Peyer's patch (tissue), 4 donors: Measurements from ENCODE around the gene KDM6B. TPM values are rescaled to one million over a fixed set of nuclear protein-coding genes. Genes with fewer than 3 reads are reported as not detected.

ENCODE experiments used
- DNase-seq, 3 donors: peaks; one replicate each; pipeline ENCODE4 v3.0.0-alpha.2; 2017 to 2019
- H3K27ac ChIP-seq, 4 donors: fragments of 200-600 bp; sonication (generic); one replicate each; pipeline ENCODE4 v1.5.1; 2016 to 2019
- H3K27me3 ChIP-seq, 2 donors: fragments of 200-600 bp; sonication (generic); one replicate each; pipeline ENCODE4 v1.5.1; 2019
- H3K36me3 ChIP-seq, 3 donors: fragments of 200-600 bp; sonication (generic); one replicate each; pipeline ENCODE4 v1.5.1; 2016 to 2019
- H3K4me1 ChIP-seq, 4 donors: fragments of 200-600 bp; sonication (generic); one replicate each; pipeline ENCODE4 v1.5.1; 2016 to 2019
- H3K4me3 ChIP-seq, 4 donors: fragments of 200-600 bp; sonication (generic); 1 replicate in 3 of 4; 2 replicates in 1 of 4; pipeline ENCODE4 v1.5.1; 2016 to 2019; ENCODE audit warnings: mild to moderate bottlenecking in 1 of 4
- H3K9me3 ChIP-seq, 4 donors: fragments of 200-600 bp; sonication (generic); one replicate each; pipeline ENCODE4 v1.5.1; 2016 to 2019; ENCODE audit warnings: mild to moderate bottlenecking in 1 of 4
- CTCF ChIP-seq, 6 experiments: fragments of 450-650 bp in 4 of 6; fragments of 200-600 bp in 2 of 6; sonication (generic) in 1 of 6; IDR thresholded peaks; one replicate each; pipeline ENCODE4 v1.5.1; 2017 to 2019; ENCODE audit warnings: antibody characterized with exemption in 6 of 6, mild to moderate bottlenecking in 3 of 6, moderate library complexity in 1 of 6
- POLR2A ChIP-seq, 2 donors: fragments of 450-650 bp; IDR thresholded peaks; one replicate each; pipeline ENCODE4 v1.5.1; 2017; ENCODE audit warnings: antibody characterized with exemption in 2 of 2, mild to moderate bottlenecking in 2 of 2, moderate library complexity in 2 of 2
- total RNA-seq, 4 donors: library from RNA; depleted of rRNA; stranded (reverse); fragments of >200 nt; gene quantifications; one replicate each; pipeline ENCODE4 v1.1.0, GENCODE V29; 2016

KDM6B gene
- 10 to 100 TPM; 32.1 to 45.6 (median 36.4) TPM for total RNA-seq

- Histone ChIP-seq H3K27me3 (no peaks in the 10 kb centered on the region), H3K27ac (peak within 1 kb of the TSS; percentile 88 to 100 (median 95)), H3K36me3 (no peaks in the 10 kb centered on the region), H3K4me1 (peaks cover 0 to 33% (median 20%) of the 10 kb centered on the region in 4 donors), H3K9me3 (no peaks in the 10 kb centered on the region), H3K4me3 (peak within 1 kb of the TSS; percentile 54 to 85 (median 76))
- TF ChIP-seq CTCF (IDR thresholded peaks at IDR 0.05) (peak in 2 of 6 experiments; percentile 15 to 16), POLR2A (IDR thresholded peaks at IDR 0.05) (peak in 1 of 2 donors; percentile 39)
- peak; percentile 94 to 98 (median 95) for DNase-seq
Observed at GRCh38 chr17:7833795-7834541, at the start of gene KDM6B. Gene KDM6B, plus strand, starts transcription at chr17:7834217. Its CDS starts 11,338 bp downstream, at chr17:7845555.

GRCh38 chr17:7786866-7787265 lies 47.2 kb upstream of the KDM6B start:
- TF ChIP-seq POLR2A (IDR thresholded peaks at IDR 0.05) (no peak), CTCF (IDR thresholded peaks at IDR 0.05) (no peak)
- DNase-seq = no peak
- H3K4me1 ChIP-seq = no peaks in the 10 kb centered on the region
- no peaks in the 10 kb centered on the region for H3K9me3 ChIP-seq
- H3K27me3 ChIP-seq = no peaks in the 10 kb centered on the region
- H3K4me3 ChIP-seq = no peak overlapping the region
- H3K36me3 ChIP-seq = no peaks in the 10 kb centered on the region
- no peak overlapping the region for H3K27ac ChIP-seq

- TF ChIP-seq CTCF (IDR thresholded peaks at IDR 0.05) (no peak), POLR2A (IDR thresholded peaks at IDR 0.05) (no peak)
- H3K27ac ChIP-seq = no peak overlapping the region
Observed at GRCh38 chr17:7789131-7789530, 44.9 kb upstream of the KDM6B start.

GRCh38 chr17:7790150-7790549 lies 43.9 kb upstream of the KDM6B start:
- TF ChIP-seq CTCF (IDR thresholded peaks at IDR 0.05) (no peak), POLR2A (IDR thresholded peaks at IDR 0.05) (no peak)

More at GRCh38 chr17:7789131-7789530, 44.9 kb upstream of the KDM6B start:
- Histone ChIP-seq H3K4me3 (no peak overlapping the region), H3K36me3 (no peaks in the 10 kb centered on the region), H3K9me3 (no peaks in the 10 kb centered on the region), H3K27me3 (no peaks in the 10 kb centered on the region), H3K4me1 (no peaks in the 10 kb centered on the region)
- no peak for DNase-seq

GRCh38 chr17:7792611-7793010 lies 41.4 kb upstream of the KDM6B start:
- H3K4me1 ChIP-seq = no peaks in the 10 kb centered on the region
- no peaks in the 10 kb centered on the region for H3K27me3 ChIP-seq
- DNase-seq = no peak
- no peaks in the 10 kb centered on the region for H3K9me3 ChIP-seq
- no peaks in the 10 kb centered on the region for H3K36me3 ChIP-seq
- no peak for TF ChIP-seq POLR2A (IDR thresholded peaks at IDR 0.05)
- no peak for TF ChIP-seq CTCF (IDR thresholded peaks at IDR 0.05)
- H3K27ac ChIP-seq = no peak overlapping the region
- no peak overlapping the region for H3K4me3 ChIP-seq

More at GRCh38 chr17:7790150-7790549, 43.9 kb upstream of the KDM6B start:
- no peak for DNase-seq
- no peak overlapping the region for H3K4me3 ChIP-seq
- no peaks in the 10 kb centered on the region for H3K36me3 ChIP-seq
- no peaks in the 10 kb centered on the region for H3K4me1 ChIP-seq
- H3K27ac ChIP-seq = no peak overlapping the region
- H3K9me3 ChIP-seq = no peaks in the 10 kb centered on the region
- no peaks in the 10 kb centered on the region for H3K27me3 ChIP-seq
